ENCODE results near the gene CAPN12.

DNA sequence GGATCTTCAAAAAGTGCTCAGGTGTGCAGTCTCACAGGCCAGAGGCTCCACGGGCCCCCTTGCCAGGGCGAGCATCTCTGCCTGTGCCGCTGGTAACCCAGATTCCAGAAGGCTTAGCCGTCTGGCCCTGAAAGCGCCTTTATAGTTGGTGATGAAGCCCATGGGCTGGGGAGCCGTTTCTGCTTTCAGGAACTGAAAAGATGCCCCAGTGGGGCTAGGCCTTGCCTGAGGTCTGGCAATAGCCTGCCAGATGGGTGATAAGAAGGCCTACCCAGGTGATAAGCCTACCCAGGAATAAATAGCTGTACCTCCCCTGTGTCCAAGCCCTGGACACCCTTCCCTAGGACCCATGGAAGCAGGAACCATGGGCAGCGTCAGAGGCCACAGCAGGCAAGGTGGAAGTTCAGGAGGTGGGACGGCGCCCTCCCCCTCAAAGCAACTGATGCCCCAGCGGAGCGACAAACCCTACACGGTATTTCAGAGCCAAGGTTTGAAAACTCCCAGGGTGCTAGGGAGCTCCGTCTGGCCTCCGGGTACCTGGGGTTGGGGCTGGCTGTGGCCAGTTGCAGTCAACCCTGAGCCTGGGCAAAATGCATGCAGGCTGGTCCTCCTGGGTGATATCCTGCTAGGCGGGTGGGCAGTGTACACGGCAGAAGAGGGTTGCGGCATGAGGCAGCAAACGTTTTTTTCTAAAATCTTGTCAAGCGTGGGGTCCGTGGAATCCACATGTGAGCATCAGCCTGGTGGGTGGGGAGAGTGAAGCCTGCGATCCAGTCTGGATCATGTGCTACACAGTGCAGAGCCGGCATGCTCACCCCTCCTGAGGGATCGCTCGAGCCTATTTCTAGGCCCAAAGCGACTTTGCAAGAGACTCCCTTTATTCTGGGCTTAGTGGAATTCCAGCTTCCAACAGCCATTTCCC, 51.6 kb downstream of the CAPN12 start:
- TF ChIP-seq, protein P1, sequence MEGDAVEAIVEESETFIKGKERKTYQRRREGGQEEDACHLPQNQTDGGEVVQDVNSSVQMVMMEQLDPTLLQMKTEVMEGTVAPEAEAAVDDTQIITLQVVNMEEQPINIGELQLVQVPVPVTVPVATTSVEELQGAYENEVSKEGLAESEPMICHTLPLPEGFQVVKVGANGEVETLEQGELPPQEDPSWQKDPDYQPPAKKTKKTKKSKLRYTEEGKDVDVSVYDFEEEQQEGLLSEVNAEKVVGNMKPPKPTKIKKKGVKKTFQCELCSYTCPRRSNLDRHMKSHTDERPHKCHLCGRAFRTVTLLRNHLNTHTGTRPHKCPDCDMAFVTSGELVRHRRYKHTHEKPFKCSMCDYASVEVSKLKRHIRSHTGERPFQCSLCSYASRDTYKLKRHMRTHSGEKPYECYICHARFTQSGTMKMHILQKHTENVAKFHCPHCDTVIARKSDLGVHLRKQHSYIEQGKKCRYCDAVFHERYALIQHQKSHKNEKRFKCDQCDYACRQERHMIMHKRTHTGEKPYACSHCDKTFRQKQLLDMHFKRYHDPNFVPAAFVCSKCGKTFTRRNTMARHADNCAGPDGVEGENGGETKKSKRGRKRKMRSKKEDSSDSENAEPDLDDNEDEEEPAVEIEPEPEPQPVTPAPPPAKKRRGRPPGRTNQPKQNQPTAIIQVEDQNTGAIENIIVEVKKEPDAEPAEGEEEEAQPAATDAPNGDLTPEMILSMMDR (IDR thresholded peaks at IDR 0.05) = no peak
- no peak for TF ChIP-seq POLR2A (IDR thresholded peaks at IDR 0.05)

Measured in prostate gland (tissue), 2 donors.